ENCODE measurements around the gene AGMO. TPM values are rescaled to one million over a fixed set of nuclear protein-coding genes. Genes with fewer than 3 reads are reported as not detected.
"Not testable (repeated sequence)": the region's sequence is repeated elsewhere in the genome, so short reads cannot be mapped to it uniquely, and the experiment has no call there.

The AGMO gene
- total RNA-seq, 4 donors from 2014 or later = 0.27 to 0.77 (median 0.64) TPM; not detected in 1

- WGBS, 2 donors (ENCODE audit: low coverage in 1 of 2) = 48 to 50% methylated on average over 4 of the region's 4 CpGs
- ATAC-seq = no peak
- Histone ChIP-seq H3K27ac (no peak overlapping the region), H3K36me3 (no peaks in the 10 kb centered on the region), H3K27me3 (no peaks in the 10 kb centered on the region), H3K9me3 (no peaks in the 10 kb centered on the region), H3K4me1 (peaks cover 0 to 12% (median 0%) of the 10 kb centered on the region in 3 donors), H3K4me3 (no peak overlapping the region)
- no peak for TF ChIP-seq EP300 (IDR thresholded peaks at IDR 0.05)
- no peak for TF ChIP-seq POLR2AphosphoS5 (IDR thresholded peaks at IDR 0.05)
- TF ChIP-seq POLR2A (IDR thresholded peaks at IDR 0.05) = no peak
- TF ChIP-seq CTCF (IDR thresholded peaks at IDR 0.05) = peak in 1 of 4 experiments; percentile 37
Observed at GRCh38 chr7:15555381-15555859, 6.4 kb downstream of the AGMO start.

- ATAC-seq = no peak
- Histone ChIP-seq H3K27ac (no peak overlapping the region), H3K27me3 (no peaks in the 10 kb centered on the region), H3K4me1 (peaks cover 0 to 12% (median 0%) of the 10 kb centered on the region in 3 donors), H3K9me3 (no peaks in the 10 kb centered on the region), H3K4me3 (no peak overlapping the region), H3K36me3 (no peaks in the 10 kb centered on the region)
- 57 to 80% methylated on average over 3 of the region's 3 CpGs for WGBS, 2 donors (ENCODE audit: low coverage in 1 of 2)
- TF ChIP-seq POLR2A (IDR thresholded peaks at IDR 0.05) (no peak), POLR2AphosphoS5 (IDR thresholded peaks at IDR 0.05) (no peak), EP300 (IDR thresholded peaks at IDR 0.05) (no peak), CTCF (IDR thresholded peaks at IDR 0.05) (no peak)
Observed at GRCh38 chr7:15554744-15555143, 7.1 kb downstream of the AGMO start.

GRCh38 chr7:15554081-15554480 is 7.7 kb downstream of the AGMO start:
- Histone ChIP-seq H3K4me1 (peaks cover 0 to 12% (median 0%) of the 10 kb centered on the region in 3 donors), H3K36me3 (no peaks in the 10 kb centered on the region), H3K27me3 (no peaks in the 10 kb centered on the region), H3K4me3 (no peak overlapping the region), H3K27ac (no peak overlapping the region), H3K9me3 (no peaks in the 10 kb centered on the region)
- ATAC-seq = no peak
- 14 to 53% methylated on average over 1 of the region's 1 CpG for WGBS, 2 donors (ENCODE audit: low coverage in 1 of 2)
- TF ChIP-seq CTCF (IDR thresholded peaks at IDR 0.05) (no peak), POLR2AphosphoS5 (IDR thresholded peaks at IDR 0.05) (no peak), POLR2A (IDR thresholded peaks at IDR 0.05) (no peak), EP300 (IDR thresholded peaks at IDR 0.05) (no peak)

GRCh38 chr7:15547320-15547719 is 14.5 kb downstream of the AGMO start:
- not testable (repeated sequence) for H3K36me3 ChIP-seq, H3K9me3 ChIP-seq, H3K4me1 ChIP-seq, H3K4me3 ChIP-seq, H3K27ac ChIP-seq, ATAC-seq, H3K27me3 ChIP-seq
- 81% methylated on average over 4 of the region's 29 CpGs; no CpG with 5 or more reads in 1 of the 2 donors for WGBS, 2 donors (ENCODE audit: low coverage in 1 of 2)

GRCh38 chr7:15546272-15546792 is 15.5 kb downstream of the AGMO start:
- 100% methylated on average over 2 of the region's 2 CpGs for WGBS, 2 donors (ENCODE audit: low coverage in 1 of 2)
- H3K4me3 ChIP-seq = no peak overlapping the region
- H3K27me3 ChIP-seq = no peaks in the 10 kb centered on the region
- no peak overlapping the region for H3K27ac ChIP-seq
- H3K36me3 ChIP-seq = no peaks in the 10 kb centered on the region
- H3K4me1 ChIP-seq = no peaks in the 10 kb centered on the region
- no peak for ATAC-seq
- no peaks in the 10 kb centered on the region for H3K9me3 ChIP-seq
- no peak for TF ChIP-seq POLR2A (IDR thresholded peaks at IDR 0.05)
- no peak for TF ChIP-seq POLR2AphosphoS5 (IDR thresholded peaks at IDR 0.05)
- TF ChIP-seq CTCF (IDR thresholded peaks at IDR 0.05) = no peak
- TF ChIP-seq EP300 (IDR thresholded peaks at IDR 0.05) = no peak

Measured in gastroesophageal sphincter (tissue), 4 donors.